Loucy (cell line): ENCODE results near the gene PHC1.

ENCODE experiments used
- CTCF ChIP-seq: fragments of 200-600 bp; sonication (generic); conservative IDR thresholded peaks from 2 replicates; pipeline ENCODE4 v1.5.1; 2014; ENCODE audit warnings: mild to moderate bottlenecking, antibody characterized with exemption, low read length
- EZH2phosphoT487 ChIP-seq: fragments of 200-600 bp; IDR thresholded peaks from 2 replicates; pipeline ENCODE4 v1.6.1; 2018; ENCODE audit warnings: antibody characterized with exemption, mild to moderate bottlenecking, moderate library complexity, borderline replicate concordance

DNA sequence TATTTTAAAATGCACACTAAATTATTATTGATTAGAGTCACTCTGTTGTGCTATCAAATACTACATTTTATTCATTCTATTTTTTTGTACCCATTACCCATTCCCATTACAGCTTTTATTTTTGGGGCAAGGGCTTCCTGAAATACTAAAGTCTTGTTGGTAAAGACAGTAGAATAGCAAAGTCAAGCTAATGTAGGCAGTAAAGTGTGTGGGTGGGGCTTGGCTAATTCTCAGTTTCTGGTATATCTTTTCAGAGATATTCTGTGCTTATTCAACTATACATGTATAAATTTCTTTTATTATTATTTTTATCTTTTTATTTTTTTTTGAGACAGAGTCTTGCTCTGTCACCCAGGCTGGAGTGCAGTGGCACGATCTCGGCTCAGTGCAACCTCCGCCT is 22.3 kb upstream of the PHC1 start:
- no peak for TF ChIP-seq CTCF
- TF ChIP-seq EZH2phosphoT487, result no peak
